K562 (cell line): ENCODE measurements around the gene ALDH16A1. TPM values are rescaled to one million over a fixed set of nuclear protein-coding genes. Genes with fewer than 3 reads are reported as not detected.

Experiments used
- ATAC-seq: fragments of 200-7000 bp; cut with Tn5 transposase; 3 replicates; pipeline ENCODE4 v1.9.1; 2020; ENCODE audit warnings: moderate library complexity
- BruUV-seq: library from RNA; stranded (reverse); fragments of 400-500 nt; replicated peaks from 2 replicates; lab custom pipeline; 2021; lab: Mats Ljungman, UMichigan
- CTCF ChIA-PET: fragments of 300-600 bp; formaldehyde crosslinking; extraction: SDS; loops from one replicate; lab custom pipeline; 2021; ENCODE audit warnings: low intra/inter-chr PET ratio; lab: Yijun Ruan, JAX
- POLR2A ChIA-PET: fragments of 300-600, 350-650 bp; sonication (Branson Sonifier 250); formaldehyde crosslinking; extraction: SDS; loops from one replicate; lab custom pipeline; 2021; ENCODE audit warnings: antibody characterized with exemption, inconsistent platforms; lab: Yijun Ruan, JAX
- DNase-seq, 4 experiments: peaks; one replicate each; pipeline versions ENCODE4 v3.0.0 to v3.0.0-alpha.2; 2011 to 2018; ENCODE audit warnings: low spot score in 3 of 4, mixed read lengths in 3 of 4; ENCODE audit errors: extremely low read depth in 1 of 4
- FAIRE-seq: peaks from 2 replicates; lab custom pipeline; 2011; peaks lifted over from hg19 to GRCh38; lab: Jason Lieb, UNC
- H2AFZ ChIP-seq: 2 replicates; pipeline ENCODE4 v1.6.0; 2011; ENCODE audit warnings: low read depth, low read length, control low read depth, inconsistent platforms
- H3K27ac ChIP-seq: fragments of 200-600 bp; 3 replicates; pipeline ENCODE4 v1.8.0; 2011; ENCODE audit warnings: low read depth, mild to moderate bottlenecking, control low read depth, inconsistent platforms, low read length, moderate library complexity, mixed read lengths; ENCODE audit errors: extremely low read depth
- H3K27me3 ChIP-seq, 2 experiments: fragments of 300-600 bp in 1 of 2; 2 replicates in 1 of 2; 3 replicates in 1 of 2; pipeline versions ENCODE4 v1.6.0 to v1.8.0; 2011; ENCODE audit warnings: inconsistent platforms in 2 of 2, low read length in 2 of 2, mild to moderate bottlenecking in 1 of 2, mixed read lengths in 1 of 2, moderate library complexity in 1 of 2; ENCODE audit not compliant: control insufficient read depth in 2 of 2, insufficient read depth in 2 of 2
- H3K36me3 ChIP-seq: fragments of 300-600 bp; 3 replicates; pipeline ENCODE4 v1.8.0; 2011; ENCODE audit warnings: mild to moderate bottlenecking, low read length, inconsistent platforms; ENCODE audit not compliant: control insufficient read depth, insufficient read depth
- H3K4me1 ChIP-seq, 2 experiments: fragments of 200-600 bp in 1 of 2; replicated peaks in 1 of 2; 2 replicates in 1 of 2; 3 replicates in 1 of 2; pipeline versions ENCODE4 v1.5.1 to v1.8.0; 2011; ENCODE audit warnings: inconsistent platforms in 2 of 2, low read length in 2 of 2, mild to moderate bottlenecking in 1 of 2, mixed read lengths in 1 of 2, moderate library complexity in 1 of 2; ENCODE audit not compliant: control insufficient read depth in 2 of 2, insufficient read depth in 2 of 2
- H3K4me2 ChIP-seq: 2 replicates; pipeline ENCODE4 v1.6.1; 2011; ENCODE audit warnings: low read length, control low read depth, inconsistent platforms, mixed read lengths; ENCODE audit not compliant: insufficient read depth
- H3K4me3 ChIP-seq: fragments of 200-600 bp; sonication (generic), shearing (Covaris generic); 2 replicates; pipeline ENCODE4 v1.5.1; 2016; ENCODE audit warnings: control low read depth, inconsistent platforms
- H3K79me2 ChIP-seq: fragments of 200-600 bp; 3 replicates; pipeline ENCODE4 v1.8.0; 2011; ENCODE audit warnings: low read length, inconsistent platforms; ENCODE audit not compliant: control insufficient read depth, insufficient read depth
- H3K9ac ChIP-seq, 2 experiments: 2 replicates each; pipeline versions ENCODE4 v1.6.0 to v1.6.1; 2011; ENCODE audit warnings: low read depth in 2 of 2, low read length in 2 of 2, control low read depth in 1 of 2, inconsistent platforms in 1 of 2, mild to moderate bottlenecking in 1 of 2, mixed read lengths in 1 of 2; ENCODE audit not compliant: insufficient read depth in 1 of 2
- H3K9me1 ChIP-seq: one replicate; pipeline ENCODE4 v1.6.0; 2011; ENCODE audit warnings: inconsistent platforms, mild to moderate bottlenecking, low read length, moderate library complexity; ENCODE audit not compliant: control insufficient read depth, insufficient read depth
- H3K9me3 ChIP-seq: replicated peaks from 2 replicates; pipeline ENCODE4 v1.5.1; 2011; ENCODE audit warnings: low read depth, low read length, inconsistent platforms; ENCODE audit not compliant: control insufficient read depth, insufficient read depth
- H4K20me1 ChIP-seq: replicated peaks from 2 replicates; pipeline ENCODE4 v1.6.1; 2011; ENCODE audit warnings: low read length, inconsistent platforms, mixed read lengths; ENCODE audit not compliant: control insufficient read depth, insufficient read depth
- ARID1B ChIP-seq: fragments of 450-650 bp; IDR thresholded peaks from 2 replicates; pipeline ENCODE4 v1.6.1; 2016; ENCODE audit warnings: antibody characterized with exemption, mild to moderate bottlenecking, inconsistent platforms
- BHLHE40 ChIP-seq: IDR thresholded peaks from 2 replicates; pipeline ENCODE4 v1.6.1; 2011; ENCODE audit warnings: low read length, improper control_type of control experiment
- HDAC2 ChIP-seq: fragments of 450-650 bp; IDR thresholded peaks from 2 replicates; pipeline ENCODE4 v1.6.1; 2016; ENCODE audit warnings: mild to moderate bottlenecking
- HNRNPL ChIP-seq: fragments of 200-400 bp; formaldehyde crosslinking; IDR thresholded peaks from 2 replicates; pipeline ENCODE4 v1.6.1; 2017; ENCODE audit warnings: low read depth, mild to moderate bottlenecking, low read length
- JUND ChIP-seq, 2 experiments: IDR thresholded peaks; 2 replicates in 1 of 2; 3 replicates in 1 of 2; pipeline ENCODE4 v1.6.1; 2011; ENCODE audit warnings: borderline replicate concordance in 2 of 2, low read depth in 2 of 2, low read length in 2 of 2, improper control_type of control experiment in 1 of 2, missing biosample characterization in 1 of 2, missing genetic modification characterization in 1 of 2, missing genetic modification reagents in 1 of 2
- MCM3 ChIP-seq: fragments of 450-650 bp; IDR thresholded peaks from 2 replicates; pipeline ENCODE4 v1.6.1; 2016
- NR2C1 ChIP-seq, 2 experiments: fragments of 450-650 bp; IDR thresholded peaks; 2 replicates each; pipeline ENCODE4 v1.6.1; 2017; ENCODE audit warnings: mild to moderate bottlenecking in 2 of 2, antibody characterized with exemption in 1 of 2, inconsistent platforms in 1 of 2, missing compliant biosample characterization in 1 of 2, missing genetic modification characterization in 1 of 2
- SIX5 ChIP-seq, 2 experiments: IDR thresholded peaks; 2 replicates each; pipeline ENCODE4 v1.6.1; 2011; ENCODE audit warnings: low read length in 2 of 2, borderline replicate concordance in 1 of 2, low read depth in 1 of 2, mild to moderate bottlenecking in 1 of 2, moderate library complexity in 1 of 2; ENCODE audit not compliant: insufficient read depth in 1 of 2
- SREBF2 ChIP-seq: sonication (generic); formaldehyde crosslinking; IDR thresholded peaks from 2 replicates; pipeline ENCODE4 v1.4.0; 2020; ENCODE audit warnings: mild to moderate bottlenecking, missing genetic modification reagents
- SUPT5H ChIP-seq: fragments of 450-650 bp; IDR thresholded peaks from 2 replicates; pipeline ENCODE4 v1.6.1; 2016
- TAF1 ChIP-seq: IDR thresholded peaks from 2 replicates; pipeline ENCODE4 v1.6.1; 2011; ENCODE audit warnings: mild to moderate bottlenecking, low read length, moderate library complexity; ENCODE audit not compliant: insufficient read depth, control insufficient read depth, severe bottlenecking; ENCODE audit errors: extremely low read depth
- XRCC5 ChIP-seq: fragments of 200-400 bp; formaldehyde crosslinking; IDR thresholded peaks from 2 replicates; pipeline ENCODE4 v1.6.1; 2017; ENCODE audit warnings: low read depth, mild to moderate bottlenecking, low read length
- YY1 ChIP-seq, 3 experiments: IDR thresholded peaks; 2 replicates each; pipeline ENCODE4 v1.6.1; 2011; ENCODE audit warnings: low read length in 2 of 3, mild to moderate bottlenecking in 2 of 3, moderate library complexity in 2 of 3, borderline replicate concordance in 1 of 3, control low read depth in 1 of 3, low read depth in 1 of 3; ENCODE audit not compliant: insufficient read depth in 3 of 3, insufficient replicate concordance in 2 of 3, control insufficient read depth in 1 of 3, insufficient read length in 1 of 3; ENCODE audit errors: extremely low read depth in 1 of 3
- ZNF184 ChIP-seq: sonication (generic); formaldehyde crosslinking; IDR thresholded peaks from 2 replicates; pipeline ENCODE4 v1.5.0; 2020; ENCODE audit warnings: missing genetic modification reagents
- WGBS: fragments of 100-300 bp; shearing (Covaris generic); methylation state at CpG from one replicate; pipeline ENCODE4 v1.1.6; 2016; ENCODE audit warnings: low coverage, mixed read lengths; ENCODE audit not compliant: insufficient coverage; ENCODE audit errors: missing lambda C conversion rate; 5-methylcytosine and 5-hydroxymethylcytosine counted together
- in situ Hi-C: fragments of 300-500 bp; cut with MboI; formaldehyde crosslinking; loops from 4 replicates; pipeline ENCODE4 v1.15.0; 2018; ENCODE audit warnings: inconsistent platforms, mixed read lengths
- intact Hi-C: fragments of 100-400 bp; cut with micrococcal nuclease; formaldehyde crosslinking; loops from 2 replicates; pipeline ENCODE4 v1.14.2; 2022
- polyA plus RNA-seq, 8 experiments: library from polyadenylated mRNA; depleted of rRNA in 4 of 8; stranded (reverse) in 5 of 8; unstranded in 3 of 8; fragments of >200 nt; fragmentation: Nextera tagmentation in 2 of 8; fragmentation: Illumina TruSeq in 1 of 8; extraction: Ambion mirVana in 2 of 8; extraction: Trizol in 1 of 8; gene quantifications; 2 replicates each; pipeline versions ENCODE4 v1.2.1 to v1.2.3, GENCODE V29; 2011 to 2014; ENCODE audit warnings: inconsistent platforms in 1 of 8, missing spikeins in 1 of 8
- total RNA-seq, 7 experiments: library from RNA; depleted of rRNA in 6 of 7; stranded (reverse); fragments of >200 nt in 6 of 7; fragmentation: Illumina TruSeq in 2 of 7; extraction: Trizol in 2 of 7; gene quantifications; 2 replicates each; pipeline versions ENCODE4 v1.2.1 to v1.2.3, GENCODE V29; 2011 to 2021; ENCODE audit warnings: low replicate concordance in 1 of 7
- TF ChIP-seq, protein P1 (sequence below), 3 experiments: fragments of 200-800 bp in 1 of 3; fragments of 250-450 bp in 1 of 3; fragments of 450-650 bp in 1 of 3; sonication (Bioruptor Pico) in 1 of 3; sonication (Bioruptor generic) in 1 of 3; formaldehyde crosslinking in 1 of 3; IDR thresholded peaks; 2 replicates each; pipeline versions ENCODE4 v1.6.1 to v1.8.0; 2016 to 2022; ENCODE audit warnings: mild to moderate bottlenecking in 2 of 3, missing genetic modification characterization in 2 of 3, missing compliant biosample characterization in 1 of 3, moderate library complexity in 1 of 3

Gene ALDH16A1
- total and polyA plus RNA-seq, 9 of the 15 experiments (the other 6 are each of a cell fraction or from before 2014, with no cell fraction given) = 2.2 to 52.2 (median 7.6) TPM

DNA sequence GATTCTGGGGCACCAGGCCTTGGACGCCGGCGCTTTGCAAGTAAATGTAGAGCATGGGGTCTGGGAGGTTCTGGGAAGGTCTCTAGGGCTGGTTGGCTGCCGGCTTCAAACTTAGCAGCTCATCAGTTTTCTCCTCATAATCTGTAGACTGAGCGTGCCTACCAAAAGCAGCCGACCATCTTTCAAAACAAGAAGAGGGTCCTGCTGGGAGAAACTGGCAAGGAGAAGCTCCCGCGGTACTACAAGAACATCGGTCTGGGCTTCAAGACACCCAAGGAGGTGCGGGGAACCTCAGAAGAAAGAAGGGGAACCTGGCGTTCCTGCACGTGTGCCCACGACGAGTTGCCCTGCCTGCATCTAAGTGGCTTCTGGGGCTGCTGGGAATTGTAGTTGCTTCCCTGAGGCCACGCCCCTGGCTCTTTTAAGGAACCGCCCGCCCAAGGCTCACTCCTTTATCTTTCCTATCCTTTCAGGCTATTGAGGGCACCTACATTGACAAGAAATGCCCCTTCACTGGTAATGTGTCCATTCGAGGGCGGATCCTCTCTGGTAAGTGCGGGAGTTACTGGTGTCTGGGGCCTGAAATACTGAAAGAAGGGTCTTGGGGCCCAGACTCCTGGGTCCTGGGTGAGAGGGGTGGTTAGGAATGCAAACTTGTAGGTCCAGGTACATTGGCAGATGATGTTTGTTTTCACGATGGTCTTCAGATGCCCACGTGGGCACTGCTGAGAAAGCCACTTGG is 44.2 kb downstream of the ALDH16A1 start:
- Histone ChIP-seq H3K9ac (peak overlapping the region; percentile 96 to 99), H3K9me3 (no peaks in the 10 kb centered on the region), H3K27me3 (no peaks in the 10 kb centered on the region), H4K20me1 (peaks cover 32% of the 10 kb centered on the region), H3K9me1 (peaks cover 7% of the 10 kb centered on the region), H3K79me2 (peaks cover 35% of the 10 kb centered on the region), H3K4me2 (peak overlapping the region; percentile 97), H3K36me3 (peaks cover 43% of the 10 kb centered on the region), H3K4me1 (peaks cover 33 to 44% of the 10 kb centered on the region in 2 experiments; a peak in 4 of 5 replicates), H3K27ac (peak overlapping the region; percentile 94), H3K4me3 (peak overlapping the region; percentile 89), H2AFZ (no peak overlapping the region; the same call in 1 of the 2 replicates)
- peak; percentile 51 for FAIRE-seq
- no TSS peak for BruUV-seq
- intact Hi-C loops (no loop called here), in situ Hi-C loops (loop anchor here (10.0 kb wide), 1 partner anchor 378 kb away; the partner anchor contains the start of genes AKT1S1 and TBC1D17)
- ChIA-PET CTCF (interaction anchor here (0.6 kb wide), 1 partner anchor 31 kb away, joined by 4 read pairs; no protein-coding TSS in a partner anchor), POLR2A (interaction anchor here (0.6 to 2.2 kb wide), 7 partner anchors 9 to 220 kb away, joined by 3 to 11 read pairs (median 3); partner anchors contain the start of genes NOSIP and RRAS)
- DNase-seq = peak; percentile 47 to 89 (median 63)
- WGBS = 0% methylated on average over 22 of the region's 22 CpGs
- ATAC-seq = peak; percentile 37
- TF ChIP-seq BHLHE40 (peak; percentile 92), SIX5 (IDR thresholded peaks at IDR 0.05; ENCODE audit: borderline replicate concordance in 1 of 2, insufficient read depth in 1 of 2, low read depth in 1 of 2, low read length in 2 of 2) (peak; percentile 52 to 71; a peak in 3 of 4 replicates), ARID1B (0 out of 2 replicates have a peak, but pooled peaks have one; percentile 9), HNRNPL (peak; percentile 31; the same call in 1 of the 2 replicates), MCM3 (no peak), ZNF184 (no peak), SREBF2 (0 out of 2 replicates have a peak, but pooled peaks have one; percentile 68), YY1 (IDR thresholded peaks at IDR 0.05; ENCODE audit: borderline replicate concordance in 1 of 3, control insufficient read depth in 1 of 3, extremely low read depth in 1 of 3, insufficient read depth in 3 of 3, insufficient read length in 1 of 3, insufficient replicate concordance in 2 of 3, low read depth in 1 of 3, low read length in 2 of 3) (peak in 1 of 3 experiments; percentile 60), JUND (IDR thresholded peaks at IDR 0.05; ENCODE audit: borderline replicate concordance, low read depth, low read length) (peak; percentile 31; the same call in 1 of the 2 replicates), JUND (tag; IDR thresholded peaks at IDR 0.05; ENCODE audit: borderline replicate concordance, low read depth, low read length) (no peak), TAF1 (peak; percentile 12), HDAC2 (peak; percentile 16; the same call in 1 of the 2 replicates), SUPT5H (0 out of 2 replicates have a peak, but pooled peaks have one; percentile 42), XRCC5 (0 out of 2 replicates have a peak, but pooled peaks have one; percentile 61), NR2C1 (IDR thresholded peaks at IDR 0.05) (no peak), NR2C1 (tag; IDR thresholded peaks at IDR 0.05) (0 out of 2 replicates have a peak, but pooled peaks have one; percentile 40)
- TF ChIP-seq, protein P1, sequence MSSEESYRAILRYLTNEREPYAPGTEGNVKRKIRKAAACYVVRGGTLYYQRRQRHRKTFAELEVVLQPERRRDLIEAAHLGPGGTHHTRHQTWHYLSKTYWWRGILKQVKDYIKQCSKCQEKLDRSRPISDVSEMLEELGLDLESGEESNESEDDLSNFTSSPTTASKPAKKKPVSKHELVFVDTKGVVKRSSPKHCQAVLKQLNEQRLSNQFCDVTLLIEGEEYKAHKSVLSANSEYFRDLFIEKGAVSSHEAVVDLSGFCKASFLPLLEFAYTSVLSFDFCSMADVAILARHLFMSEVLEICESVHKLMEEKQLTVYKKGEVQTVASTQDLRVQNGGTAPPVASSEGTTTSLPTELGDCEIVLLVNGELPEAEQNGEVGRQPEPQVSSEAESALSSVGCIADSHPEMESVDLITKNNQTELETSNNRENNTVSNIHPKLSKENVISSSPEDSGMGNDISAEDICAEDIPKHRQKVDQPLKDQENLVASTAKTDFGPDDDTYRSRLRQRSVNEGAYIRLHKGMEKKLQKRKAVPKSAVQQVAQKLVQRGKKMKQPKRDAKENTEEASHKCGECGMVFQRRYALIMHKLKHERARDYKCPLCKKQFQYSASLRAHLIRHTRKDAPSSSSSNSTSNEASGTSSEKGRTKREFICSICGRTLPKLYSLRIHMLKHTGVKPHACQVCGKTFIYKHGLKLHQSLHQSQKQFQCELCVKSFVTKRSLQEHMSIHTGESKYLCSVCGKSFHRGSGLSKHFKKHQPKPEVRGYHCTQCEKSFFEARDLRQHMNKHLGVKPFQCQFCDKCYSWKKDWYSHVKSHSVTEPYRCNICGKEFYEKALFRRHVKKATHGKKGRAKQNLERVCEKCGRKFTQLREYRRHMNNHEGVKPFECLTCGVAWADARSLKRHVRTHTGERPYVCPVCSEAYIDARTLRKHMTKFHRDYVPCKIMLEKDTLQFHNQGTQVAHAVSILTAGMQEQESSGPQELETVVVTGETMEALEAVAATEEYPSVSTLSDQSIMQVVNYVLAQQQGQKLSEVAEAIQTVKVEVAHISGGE (CRISPR knock-in tag; IDR thresholded peaks at IDR 0.05) = peak in 1 of 3 experiments; percentile 11; a peak in 1 of 6 replicates
